ENCODE results near the gene NPC1L1. TPM values are rescaled to one million over a fixed set of nuclear protein-coding genes. Genes with fewer than 3 reads are reported as not detected.
"Not testable (repeated sequence)": the region's sequence is repeated elsewhere in the genome, so short reads cannot be mapped to it uniquely, and the experiment has no call there.

The NPC1L1 gene
- total and polyA plus RNA-seq, 9 donors: 0.04 to 1.5 (median 0.11) TPM; not detected in 1

GRCh38 chr7:44520574-44520973 lies 20.6 kb downstream of the NPC1L1 start:
- Histone ChIP-seq H3K27me3 (ENCODE audit: control insufficient read depth, insufficient read depth, low read length) (no peaks in the 10 kb centered on the region), H3K9me3 (replicated peaks; ENCODE audit: control insufficient read depth, low read depth, low read length) (peaks cover 12% of the 10 kb centered on the region)
- 85% methylated on average over 3 of the region's 5 CpGs for WGBS (ENCODE audit: insufficient coverage)

GRCh38 chr7:44519546-44519945 lies 21.6 kb downstream of the NPC1L1 start:
- no peaks in the 10 kb centered on the region for H3K4me1 ChIP-seq (ENCODE audit: control insufficient read depth, insufficient read depth, low read length)
- DNase-seq: no peak

More at GRCh38 chr7:44520574-44520973, 20.6 kb downstream of the NPC1L1 start:
- Histone ChIP-seq H3K36me3 (ENCODE audit: control insufficient read depth, insufficient read depth, low read length) (no peaks in the 10 kb centered on the region), H3K4me3 (ENCODE audit: low read length) (no peak overlapping the region), H3K4me1 (ENCODE audit: control insufficient read depth, insufficient read depth, low read length) (no peaks in the 10 kb centered on the region), H3K27ac (ENCODE audit: low read length) (no peak overlapping the region)
- DNase-seq: no peak

GRCh38 chr7:44518761-44519160 lies 22.4 kb downstream of the NPC1L1 start:
- no peak overlapping the region for H3K27ac ChIP-seq (ENCODE audit: low read length)
- 61% methylated on average over 3 of the region's 3 CpGs for WGBS (ENCODE audit: insufficient coverage)
- peaks cover under 1% of the 10 kb centered on the region for H3K9me3 ChIP-seq (replicated peaks; ENCODE audit: control insufficient read depth, low read depth, low read length)
- no peak overlapping the region for H3K4me3 ChIP-seq (ENCODE audit: low read length)
- no peaks in the 10 kb centered on the region for H3K4me1 ChIP-seq (ENCODE audit: control insufficient read depth, insufficient read depth, low read length)
- no peaks in the 10 kb centered on the region for H3K27me3 ChIP-seq (ENCODE audit: control insufficient read depth, insufficient read depth, low read length)
- no peak for DNase-seq
- no peaks in the 10 kb centered on the region for H3K36me3 ChIP-seq (ENCODE audit: control insufficient read depth, insufficient read depth, low read length)

More at GRCh38 chr7:44519546-44519945, 21.6 kb downstream of the NPC1L1 start:
- Histone ChIP-seq H3K9me3 (replicated peaks; ENCODE audit: control insufficient read depth, low read depth, low read length) (peaks cover 6% of the 10 kb centered on the region), H3K4me3 (ENCODE audit: low read length) (no peak overlapping the region), H3K36me3 (ENCODE audit: control insufficient read depth, insufficient read depth, low read length) (no peaks in the 10 kb centered on the region), H3K27ac (ENCODE audit: low read length) (no peak overlapping the region), H3K27me3 (ENCODE audit: control insufficient read depth, insufficient read depth, low read length) (no peaks in the 10 kb centered on the region)
- 83% methylated on average over 2 of the region's 7 CpGs for WGBS (ENCODE audit: insufficient coverage)

GRCh38 chr7:44517175-44517574 lies 24.0 kb downstream of the NPC1L1 start:
- H3K27ac ChIP-seq (ENCODE audit: low read length): no peak overlapping the region
- no peak overlapping the region for H3K4me3 ChIP-seq (ENCODE audit: low read length)
- WGBS (ENCODE audit: insufficient coverage): 78% methylated on average over 8 of the region's 8 CpGs
- no peaks in the 10 kb centered on the region for H3K36me3 ChIP-seq (ENCODE audit: control insufficient read depth, insufficient read depth, low read length)
- no peaks in the 10 kb centered on the region for H3K27me3 ChIP-seq (ENCODE audit: control insufficient read depth, insufficient read depth, low read length)
- no peaks in the 10 kb centered on the region for H3K4me1 ChIP-seq (ENCODE audit: control insufficient read depth, insufficient read depth, low read length)
- H3K9me3 ChIP-seq (replicated peaks; ENCODE audit: control insufficient read depth, low read depth, low read length): no peaks in the 10 kb centered on the region
- no peak for DNase-seq

- H3K4me3 ChIP-seq (ENCODE audit: low read length): no peak overlapping the region
- DNase-seq: no peak
- no peaks in the 10 kb centered on the region for H3K4me1 ChIP-seq (ENCODE audit: control insufficient read depth, insufficient read depth, low read length)
- H3K27ac ChIP-seq (ENCODE audit: low read length): no peak overlapping the region
- 71% methylated on average over 8 of the region's 10 CpGs for WGBS (ENCODE audit: insufficient coverage)
- H3K9me3 ChIP-seq (replicated peaks; ENCODE audit: control insufficient read depth, low read depth, low read length): no peaks in the 10 kb centered on the region
- H3K36me3 ChIP-seq (ENCODE audit: control insufficient read depth, insufficient read depth, low read length): no peaks in the 10 kb centered on the region
- no peaks in the 10 kb centered on the region for H3K27me3 ChIP-seq (ENCODE audit: control insufficient read depth, insufficient read depth, low read length)
These were observed 25.4 kb downstream of the NPC1L1 start for GRCh38 chr7:44515590-44516268.

GRCh38 chr7:44512736-44513135 lies 28.4 kb downstream of the NPC1L1 start:
- Histone ChIP-seq H3K9me3 (replicated peaks; ENCODE audit: control insufficient read depth, low read depth, low read length) (no peaks in the 10 kb centered on the region), H3K36me3 (ENCODE audit: control insufficient read depth, insufficient read depth, low read length) (no peaks in the 10 kb centered on the region), H3K4me1 (ENCODE audit: control insufficient read depth, insufficient read depth, low read length) (no peaks in the 10 kb centered on the region), H3K27me3 (ENCODE audit: control insufficient read depth, insufficient read depth, low read length) (peaks cover 3% of the 10 kb centered on the region), H3K4me3 (ENCODE audit: low read length) (no peak overlapping the region), H3K27ac (ENCODE audit: low read length) (no peak overlapping the region)
- no peak for DNase-seq
- WGBS (ENCODE audit: insufficient coverage): 90% methylated on average over 6 of the region's 7 CpGs

- Histone ChIP-seq H3K36me3 (ENCODE audit: control insufficient read depth, insufficient read depth, low read length) (no peaks in the 10 kb centered on the region), H3K4me3 (ENCODE audit: low read length) (no peak overlapping the region)
- WGBS (ENCODE audit: insufficient coverage): 100% methylated on average over 1 of the region's 4 CpGs
These were observed 29.2 kb downstream of the NPC1L1 start for GRCh38 chr7:44511863-44512468.

GRCh38 chr7:44511236-44511635 lies 29.9 kb downstream of the NPC1L1 start:
- no peaks in the 10 kb centered on the region for H3K36me3 ChIP-seq (ENCODE audit: control insufficient read depth, insufficient read depth, low read length)
- WGBS (ENCODE audit: insufficient coverage): no CpG with 5 or more reads among the region's 1 CpG
- no peak overlapping the region for H3K4me3 ChIP-seq (ENCODE audit: low read length)
- no peak overlapping the region for H3K27ac ChIP-seq (ENCODE audit: low read length)
- no peak for DNase-seq
- H3K4me1 ChIP-seq (ENCODE audit: control insufficient read depth, insufficient read depth, low read length): no peaks in the 10 kb centered on the region
- peaks cover 3% of the 10 kb centered on the region for H3K27me3 ChIP-seq (ENCODE audit: control insufficient read depth, insufficient read depth, low read length)
- H3K9me3 ChIP-seq (replicated peaks; ENCODE audit: control insufficient read depth, low read depth, low read length): no peaks in the 10 kb centered on the region

More at GRCh38 chr7:44511863-44512468, 29.2 kb downstream of the NPC1L1 start:
- H3K27me3 ChIP-seq (ENCODE audit: control insufficient read depth, insufficient read depth, low read length): peaks cover 3% of the 10 kb centered on the region
- no peaks in the 10 kb centered on the region for H3K4me1 ChIP-seq (ENCODE audit: control insufficient read depth, insufficient read depth, low read length)
- no peaks in the 10 kb centered on the region for H3K9me3 ChIP-seq (replicated peaks; ENCODE audit: control insufficient read depth, low read depth, low read length)
- no peak for DNase-seq
- H3K27ac ChIP-seq (ENCODE audit: low read length): no peak overlapping the region

- Histone ChIP-seq H3K4me1 (ENCODE audit: control insufficient read depth, insufficient read depth, low read length) (no peaks in the 10 kb centered on the region), H3K36me3 (ENCODE audit: control insufficient read depth, insufficient read depth, low read length) (no peaks in the 10 kb centered on the region), H3K27me3 (ENCODE audit: control insufficient read depth, insufficient read depth, low read length) (peaks cover 3% of the 10 kb centered on the region), H3K9me3 (replicated peaks; ENCODE audit: control insufficient read depth, low read depth, low read length) (no peaks in the 10 kb centered on the region), H3K4me3 (ENCODE audit: low read length) (no peak overlapping the region), H3K27ac (ENCODE audit: low read length) (no peak overlapping the region)
- peak; percentile 21 for DNase-seq
- 57% methylated on average over 1 of the region's 2 CpGs for WGBS (ENCODE audit: insufficient coverage)
These were observed 32.7 kb downstream of the NPC1L1 start for GRCh38 chr7:44508328-44509030.

- not testable (repeated sequence) for H3K27ac ChIP-seq (ENCODE audit: low read length); H3K4me1 ChIP-seq (ENCODE audit: control insufficient read depth, insufficient read depth, low read length); H3K27me3 ChIP-seq (ENCODE audit: control insufficient read depth, insufficient read depth, low read length); H3K4me3 ChIP-seq (ENCODE audit: low read length); H3K36me3 ChIP-seq (ENCODE audit: control insufficient read depth, insufficient read depth, low read length); H3K9me3 ChIP-seq (replicated peaks; ENCODE audit: control insufficient read depth, low read depth, low read length); DNase-seq
- WGBS (ENCODE audit: insufficient coverage): no CpG with 5 or more reads among the region's 3 CpGs
These were observed 34.4 kb downstream of the NPC1L1 start for GRCh38 chr7:44506592-44507288.

All from muscle of leg (tissue), 11 donors.